DMS153 treated with DMSO at 0.1 percent for 48 hours (cell line): ENCODE measurements around the gene NRP1.
"Not testable (repeated sequence)": the region's sequence is repeated elsewhere in the genome, so short reads cannot be mapped to it uniquely, and the experiment has no call there.

Experiments
- DNase-seq: peaks from one replicate; lab custom pipeline; 2025; ENCODE audit not compliant: unreplicated experiment; lab: John Stamatoyannopoulos, UW

NRP1 gene

DNA sequence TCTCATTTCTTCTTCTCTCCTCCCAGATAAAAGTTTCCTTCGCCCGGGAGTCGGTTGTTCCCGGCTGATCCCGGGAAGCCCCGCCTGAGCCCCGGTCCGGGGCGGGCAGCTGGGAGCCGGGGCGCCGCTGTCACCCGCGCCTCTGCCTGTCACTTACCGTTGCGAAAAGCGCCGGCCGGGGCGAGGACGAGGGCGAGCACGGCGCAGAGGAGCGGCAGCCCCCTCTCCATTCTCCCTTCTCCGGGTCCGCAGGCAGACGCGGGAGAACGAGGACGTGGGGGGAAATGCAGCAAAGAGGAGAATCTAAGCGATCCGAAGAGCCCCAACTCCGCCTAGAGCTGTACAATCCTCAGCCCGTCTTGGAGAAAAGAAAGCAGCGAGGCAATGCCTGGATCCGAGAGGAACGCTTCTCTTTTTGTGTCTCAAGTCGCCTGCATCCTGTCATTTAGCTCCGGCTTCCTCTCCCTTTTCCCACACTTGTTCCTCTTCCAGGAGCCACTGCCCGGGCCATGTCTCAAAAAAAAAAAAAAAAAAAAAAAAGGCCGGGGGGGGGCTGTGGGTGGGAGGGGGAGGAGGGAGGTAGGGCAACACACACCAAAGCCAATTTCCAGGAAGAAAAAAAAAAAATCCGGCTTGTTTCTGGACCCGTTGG, at the start of gene NRP1:
Gene NRP1, minus strand, starts transcription at position 515 of the 652 bp plus-strand sequence. Its CDS starts 285 bp downstream, at position 230.
- DNase-seq = no peak

DNA sequence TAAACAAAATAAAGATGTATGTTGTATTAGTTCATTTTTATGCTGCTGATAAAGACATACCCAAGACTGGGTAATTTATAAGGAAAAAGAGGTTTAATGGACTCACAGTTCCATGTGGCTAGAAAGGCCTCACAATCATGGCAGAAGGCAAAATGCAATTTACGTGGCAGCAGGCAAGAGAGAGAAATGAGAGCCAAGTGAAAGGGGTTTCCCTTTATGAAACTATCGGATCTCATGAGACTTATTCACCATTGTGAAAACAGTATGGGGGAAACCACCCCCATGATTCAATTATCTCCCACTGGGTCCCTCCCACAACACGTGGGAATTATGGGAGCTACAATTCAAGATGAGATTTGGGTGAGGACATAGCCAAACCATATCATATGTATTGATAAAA, 49.7 kb upstream of the NRP1 start:
- not testable (repeated sequence) for DNase-seq

DNA sequence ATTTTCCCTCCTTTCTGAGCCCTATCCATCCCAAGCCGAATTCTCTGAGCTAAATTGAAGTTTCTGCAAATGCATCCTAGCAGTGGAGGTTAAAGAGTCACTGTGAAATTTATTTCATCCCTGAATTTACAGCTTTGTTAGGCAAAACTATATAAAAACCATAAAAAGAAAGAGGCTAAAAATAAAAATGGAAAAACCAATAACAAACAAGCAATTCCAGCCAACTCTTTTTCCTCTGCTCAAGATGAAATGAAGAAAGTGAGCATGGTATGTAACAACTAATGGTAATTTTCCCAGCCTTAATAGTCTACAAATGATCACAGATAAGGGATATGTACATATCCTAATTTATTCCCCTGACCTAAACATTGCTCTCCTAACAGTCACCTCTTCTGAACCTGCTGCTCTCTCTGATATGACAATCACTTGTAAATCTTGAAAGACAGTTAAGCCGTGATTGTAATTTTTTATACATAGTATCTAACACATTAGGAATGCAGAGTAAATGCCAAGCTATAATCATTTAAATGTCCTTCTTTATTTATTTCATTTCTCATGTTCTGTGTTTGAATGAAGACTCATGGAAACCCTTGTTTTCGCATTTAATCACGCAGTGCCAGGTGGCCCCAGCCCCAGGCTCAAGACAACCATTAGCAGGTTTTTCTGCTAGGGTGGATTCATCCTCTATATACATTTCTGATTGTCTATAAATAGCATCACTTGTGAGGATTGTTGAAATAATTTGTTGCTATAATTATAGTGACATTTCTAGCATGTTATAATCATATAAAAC, 48.6 kb upstream of the NRP1 start:
- no peak for DNase-seq

GRCh38 chr10:33382216-33382600, 47.7 kb upstream of the NRP1 start:
- no peak for DNase-seq

DNA sequence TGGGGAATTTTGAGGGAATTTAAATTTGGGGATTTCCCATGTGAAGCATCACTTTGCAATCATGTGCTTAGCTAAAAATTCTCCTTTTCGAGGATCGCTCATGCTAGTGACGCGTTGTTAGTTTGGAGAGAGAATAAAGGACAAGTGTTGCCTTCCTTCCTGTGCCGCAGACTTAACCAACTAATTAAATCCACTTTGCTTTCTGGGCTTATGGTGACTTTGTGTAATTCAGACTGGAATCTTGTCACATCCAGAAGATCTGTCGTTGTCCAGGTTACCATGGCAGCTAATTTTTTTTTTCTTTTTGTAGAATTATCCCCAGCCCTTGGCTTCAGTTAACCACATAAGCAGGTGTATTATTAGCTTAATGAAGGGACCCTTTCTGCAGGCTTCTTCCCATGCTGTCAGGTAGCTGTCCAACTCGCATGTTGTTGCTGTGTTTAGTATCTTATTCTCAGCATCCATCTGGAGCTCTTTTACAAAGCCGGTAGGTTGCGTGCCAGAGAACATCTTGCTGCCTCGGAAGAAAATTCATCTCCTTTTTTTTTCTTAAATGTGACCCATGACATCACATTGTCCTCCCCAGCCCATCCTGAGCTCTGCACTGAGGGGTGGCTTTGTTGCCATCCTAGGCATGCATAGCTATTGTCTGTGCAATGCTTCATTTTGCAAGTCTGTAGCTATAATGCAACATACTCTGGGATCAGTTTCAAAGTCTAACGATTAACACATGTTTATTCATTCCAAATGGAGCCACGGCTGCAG, 47.2 kb upstream of the NRP1 start:
- no peak for DNase-seq

DNA sequence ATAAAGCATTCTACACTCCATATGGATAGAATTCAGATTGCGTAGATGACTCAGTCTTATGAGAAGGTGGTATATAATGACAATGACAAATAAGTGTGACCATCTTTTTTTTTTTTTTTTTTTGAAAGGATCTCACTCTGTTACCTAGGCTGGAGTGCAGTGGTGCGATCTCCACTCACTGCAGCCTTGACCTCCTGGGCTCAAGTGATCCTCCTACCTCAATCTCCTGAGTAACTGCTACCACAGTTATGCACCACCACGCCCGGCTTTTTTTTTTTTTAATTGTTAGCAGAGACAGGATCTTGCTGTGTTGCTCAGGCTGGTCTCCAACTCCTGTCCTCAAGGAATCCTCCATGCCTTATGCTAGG, 43.2 kb upstream of the NRP1 start:
- DNase-seq = no peak

DNA sequence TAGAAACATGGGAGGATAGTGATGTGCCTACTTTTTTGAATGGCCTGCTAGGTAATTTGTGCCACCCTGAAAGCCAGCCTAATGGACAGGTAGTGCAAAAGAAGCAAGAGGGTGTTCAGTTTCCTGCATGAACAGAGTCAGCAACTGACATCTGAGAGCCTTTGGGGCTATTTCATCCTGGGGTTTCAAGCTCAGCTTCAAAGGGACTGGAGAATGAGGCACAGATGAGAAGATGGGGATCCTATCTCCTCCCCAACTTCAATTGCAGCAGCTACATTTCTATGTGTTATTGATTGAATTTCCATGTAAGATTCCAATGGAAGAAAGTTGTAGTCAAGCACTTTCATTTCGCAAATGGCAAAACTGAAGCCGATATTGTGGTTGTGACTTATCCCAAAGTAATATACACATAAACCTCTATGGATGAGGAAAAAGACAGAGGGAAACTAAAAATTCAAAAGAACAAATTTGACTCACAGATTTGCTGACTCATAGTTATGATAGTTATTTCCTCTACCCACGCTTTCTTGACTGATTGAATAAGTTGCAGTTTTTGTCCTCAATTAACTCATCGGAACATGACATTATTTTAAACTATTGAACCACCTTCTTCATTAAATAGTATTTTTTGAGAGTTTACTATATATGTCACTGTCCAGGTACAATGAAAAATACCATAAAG, 42.6 kb upstream of the NRP1 start:
- no peak for DNase-seq

- no peak for DNase-seq
Observed at GRCh38 chr10:33376476-33376875, 42.0 kb upstream of the NRP1 start.

DNA sequence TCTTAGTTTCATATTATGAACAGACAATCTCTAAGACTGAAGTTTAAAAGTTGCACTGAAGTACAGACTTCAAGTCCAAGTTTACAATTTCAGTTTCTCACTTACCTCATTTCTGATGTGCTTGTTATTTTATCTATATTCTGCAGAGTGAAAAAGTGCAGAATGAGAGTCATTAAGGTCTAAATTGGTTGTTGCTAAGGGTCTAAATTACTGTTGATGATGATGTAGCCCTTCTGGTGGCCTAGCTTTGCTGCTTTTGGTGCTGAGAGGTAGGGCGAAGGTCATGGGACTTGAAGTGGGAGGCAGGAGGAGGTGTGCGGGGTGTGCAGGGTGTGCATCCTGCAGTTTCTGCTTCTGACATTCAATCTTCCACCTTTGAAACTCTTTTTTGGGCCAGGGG, 38.8 kb upstream of the NRP1 start:
- no peak for DNase-seq

DNA sequence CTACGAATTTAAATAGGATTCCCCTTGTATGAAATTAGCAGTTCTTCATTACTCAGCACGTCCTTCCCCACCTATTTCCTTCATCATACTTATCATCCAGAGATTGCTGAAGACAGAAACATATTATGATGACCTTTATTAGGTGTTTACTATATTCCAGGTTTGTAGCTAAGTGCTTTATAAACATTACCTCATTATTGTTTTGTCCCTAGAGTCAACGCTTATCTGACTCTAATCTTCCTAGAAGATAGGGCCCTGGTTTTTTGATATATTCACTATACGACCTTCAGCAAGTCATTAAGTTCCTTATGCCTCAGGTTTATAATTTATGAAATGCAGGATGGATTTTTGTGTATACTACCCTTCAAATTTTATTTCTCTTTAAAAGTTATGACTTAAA, 36.8 kb upstream of the NRP1 start:
- no peak for DNase-seq

DNA sequence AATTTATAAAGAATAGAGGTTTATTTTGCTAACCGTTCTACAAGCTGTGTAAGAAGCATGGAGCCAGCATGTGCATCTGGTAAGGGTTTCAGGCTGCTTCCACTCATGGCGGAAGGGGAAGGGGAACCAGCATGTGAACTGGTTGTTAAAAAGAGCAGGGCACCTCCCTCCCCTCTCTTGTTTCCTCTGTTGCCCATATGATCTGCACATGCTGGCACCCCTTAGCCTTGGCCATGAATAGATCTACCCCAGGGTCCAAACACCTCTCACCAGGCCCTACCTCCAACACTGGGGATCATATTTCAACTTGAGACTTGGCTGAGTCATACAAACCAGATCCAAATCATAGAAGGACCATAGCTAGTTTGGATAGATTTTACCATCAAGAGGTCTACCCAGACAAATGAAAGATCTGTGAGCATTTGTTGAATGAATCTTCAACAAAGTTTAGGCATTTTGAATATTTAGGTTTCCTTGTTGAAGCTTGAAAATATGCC, 36.0 kb upstream of the NRP1 start:
- DNase-seq = no peak

GRCh38 chr10:33368086-33368485, 33.6 kb upstream of the NRP1 start:
- DNase-seq = no peak

DNA sequence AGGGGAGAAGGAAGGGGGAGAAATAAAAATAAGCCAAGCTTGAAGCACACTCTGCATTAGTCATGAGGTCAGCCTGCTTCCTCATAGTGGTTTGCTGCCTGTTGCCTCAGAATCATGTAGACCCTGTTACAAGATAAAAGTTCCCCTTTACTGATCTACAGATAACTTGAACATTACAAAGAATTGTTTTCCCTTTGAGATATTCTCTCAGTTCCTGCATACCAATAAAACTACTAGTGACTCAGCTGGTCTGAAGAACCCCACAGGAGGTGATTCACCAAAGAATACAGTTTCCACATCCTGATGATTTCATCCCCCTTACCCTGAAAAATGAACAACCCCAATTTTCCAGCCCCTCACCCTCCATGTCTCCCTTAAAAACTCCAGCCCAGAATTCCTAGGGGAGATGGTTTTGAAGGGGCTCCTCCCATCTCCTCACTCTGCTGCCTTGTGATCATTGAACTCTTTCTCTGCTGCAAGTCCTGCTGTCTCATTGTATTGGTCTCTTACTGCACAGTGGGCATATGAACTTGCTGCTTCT, 31.5 kb upstream of the NRP1 start:
- no peak for DNase-seq

GRCh38 chr10:33365301-33365700, 30.8 kb upstream of the NRP1 start:
- no peak for DNase-seq

- DNase-seq = no peak
Observed at GRCh38 chr10:33363106-33363505, 28.6 kb upstream of the NRP1 start.

DNA sequence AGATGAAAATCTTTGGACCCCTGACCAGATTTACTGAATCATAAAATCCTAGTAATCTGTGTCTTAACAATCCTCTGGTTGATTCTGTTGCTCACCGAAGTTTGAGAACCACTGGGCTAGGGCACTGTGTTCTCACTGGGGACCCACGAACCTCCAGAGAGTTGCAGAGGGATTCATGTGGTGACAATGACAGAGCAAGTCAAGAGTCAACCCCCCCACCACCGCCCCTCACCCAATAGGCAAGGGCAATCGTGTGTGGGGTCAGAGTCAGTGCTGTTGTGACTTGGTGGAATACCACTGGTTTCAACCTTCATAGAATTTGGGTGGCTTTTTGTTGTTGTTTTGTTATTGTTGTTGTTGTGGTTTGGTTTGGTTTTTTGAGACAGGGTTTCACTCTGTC, 23.5 kb upstream of the NRP1 start:
- DNase-seq = no peak

GRCh38 chr10:33355274-33355673, 20.8 kb upstream of the NRP1 start:
- DNase-seq = no peak

DNA sequence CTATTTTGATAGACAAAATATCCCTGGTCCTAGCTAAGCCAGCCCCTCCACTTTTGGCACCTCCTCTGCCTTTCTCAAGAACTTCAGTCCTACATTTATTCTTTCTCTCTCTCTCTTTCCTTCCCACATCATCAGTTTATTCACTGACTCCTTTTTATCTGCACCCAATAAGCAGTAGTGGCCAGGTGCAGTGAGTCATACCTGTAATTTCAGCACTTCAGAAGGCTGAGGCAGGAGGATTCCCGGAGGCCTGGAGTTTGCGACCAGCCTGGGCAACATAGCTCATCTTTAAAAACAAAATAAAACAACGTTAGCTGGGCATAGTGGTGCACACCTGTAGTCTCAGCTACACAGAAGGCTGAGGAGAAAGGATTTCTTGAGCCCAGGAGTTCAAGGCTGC, 19.4 kb upstream of the NRP1 start:
- no peak for DNase-seq

- DNase-seq = no peak
Observed at GRCh38 chr10:33353334-33353733, 18.9 kb upstream of the NRP1 start.

DNA sequence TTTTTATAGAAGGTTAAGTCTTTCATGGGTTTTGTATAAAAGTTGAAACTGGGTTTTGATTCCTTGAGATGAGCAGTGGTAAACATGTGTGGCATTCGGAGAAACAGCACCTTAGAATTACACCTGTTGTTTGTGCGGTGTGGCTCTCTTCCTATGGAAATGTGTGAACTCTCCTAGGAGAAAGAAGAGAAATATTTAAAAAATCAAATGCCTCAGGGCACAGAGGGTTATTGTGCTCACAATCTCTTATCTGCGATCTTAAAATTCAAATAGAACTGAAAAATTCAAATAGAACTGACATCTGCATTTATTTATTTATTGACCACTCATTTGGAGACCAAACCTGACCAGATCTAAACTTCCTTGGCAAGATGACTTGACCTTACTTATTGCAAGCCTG, 18.1 kb upstream of the NRP1 start:
- DNase-seq = no peak

- no peak for DNase-seq
Observed at GRCh38 chr10:33352175-33352574, 17.7 kb upstream of the NRP1 start.
